ENCODE data around the gene CAPRIN1. TPM values are rescaled to one million over a fixed set of nuclear protein-coding genes. Genes with fewer than 3 reads are reported as not detected.
A peak's percentile ranks its signal among the peaks of the same experiment; 100 is the strongest.
"Not testable (repeated sequence)": the region's sequence is repeated elsewhere in the genome, so short reads cannot be mapped to it uniquely, and the experiment has no call there.

Gene CAPRIN1
- total RNA-seq, 1 experiment from 2014 or later, result 1,470 TPM

- H3K9me3 ChIP-seq (ENCODE audit: low read depth, low read length, poor library complexity, severe bottlenecking), result no peaks in the 10 kb centered on the region
- H3K36me3 ChIP-seq (ENCODE audit: insufficient read depth, low read length, poor library complexity, severe bottlenecking), result peaks cover 55% of the 10 kb centered on the region
- DNase-seq (ENCODE audit: low spot score), result peak; percentile 77
- H3K27me3 ChIP-seq (replicated peaks; ENCODE audit: insufficient read depth, low read depth, low read length, poor library complexity), result no peaks in the 10 kb centered on the region
- H3K27ac ChIP-seq (ENCODE audit: low read depth, low read length, poor library complexity, severe bottlenecking), result peak overlapping the region; percentile 99
- ChIA-PET POLR2A (ENCODE audit: low non-redundant PET) (interaction anchor here (0.6 to 1.0 kb wide), 3 partner anchors 12 to 231 kb away, joined by 5 to 11 read pairs (median 10); no protein-coding TSS in a partner anchor), CTCF (no interaction called here)
- intact Hi-C loops (cut with micrococcal nuclease; ENCODE audit: unreplicated experiment), result no loop called here
- H3K4me1 ChIP-seq (ENCODE audit: insufficient read depth, low read length, poor library complexity, severe bottlenecking), result peaks cover 61% of the 10 kb centered on the region
- H3K4me3 ChIP-seq (ENCODE audit: low read depth, low read length, poor library complexity, severe bottlenecking), result peak overlapping the region; percentile 71
- TF ChIP-seq EZH2 (IDR thresholded peaks at IDR 0.05; ENCODE audit: borderline replicate concordance, low read depth, low read length, poor library complexity, severe bottlenecking), result no peak
- no peak for TF ChIP-seq CTCF (conservative IDR thresholded peaks at IDR 0.05; ENCODE audit: low read depth, low read length)
- BruUV-seq (replicated peaks), result no TSS peak
These were observed 1.2 kb downstream of the CAPRIN1 start for GRCh38 chr11:34052608-34053160.

- peak; percentile 98 for DNase-seq (ENCODE audit: low spot score)
These were observed 1.7 kb downstream of the CAPRIN1 start for GRCh38 chr11:34053161-34053686.

GRCh38 chr11:34054351-34054750, 2.8 kb downstream of the CAPRIN1 start:
- DNase-seq (ENCODE audit: low spot score); H3K9me3 ChIP-seq (ENCODE audit: low read depth, low read length, poor library complexity, severe bottlenecking); BruUV-seq (replicated peaks); H3K27me3 ChIP-seq (replicated peaks; ENCODE audit: insufficient read depth, low read depth, low read length, poor library complexity); intact Hi-C loops (cut with micrococcal nuclease; ENCODE audit: unreplicated experiment); CTCF ChIA-PET: not testable (repeated sequence)
- Histone ChIP-seq H3K36me3 (ENCODE audit: insufficient read depth, low read length, poor library complexity, severe bottlenecking) (peaks cover 72% of the 10 kb centered on the region), H3K4me3 (ENCODE audit: low read depth, low read length, poor library complexity, severe bottlenecking) (peak overlapping the region; percentile 71), H3K27ac (ENCODE audit: low read depth, low read length, poor library complexity, severe bottlenecking) (peak overlapping the region; percentile 99), H3K4me1 (ENCODE audit: insufficient read depth, low read length, poor library complexity, severe bottlenecking) (peaks cover 58% of the 10 kb centered on the region)
- POLR2A ChIA-PET (ENCODE audit: low non-redundant PET), result interaction anchor here (0.7 kb wide), 1 partner anchor 178 kb away, joined by 5 read pairs; no protein-coding TSS in a partner anchor

More at GRCh38 chr11:34053161-34053686, 1.7 kb downstream of the CAPRIN1 start:
- CTCF ChIA-PET, result interaction anchor here (0.6 kb wide), 1 partner anchor 65 kb away, joined by 3 read pairs; no protein-coding TSS in a partner anchor
- intact Hi-C loops (cut with micrococcal nuclease; ENCODE audit: unreplicated experiment), result no loop called here
- no peak for TF ChIP-seq EZH2 (IDR thresholded peaks at IDR 0.05; ENCODE audit: borderline replicate concordance, low read depth, low read length, poor library complexity, severe bottlenecking)
- no peak for TF ChIP-seq CTCF (conservative IDR thresholded peaks at IDR 0.05; ENCODE audit: low read depth, low read length)
- Histone ChIP-seq H3K27me3 (replicated peaks; ENCODE audit: insufficient read depth, low read depth, low read length, poor library complexity) (no peaks in the 10 kb centered on the region), H3K4me3 (ENCODE audit: low read depth, low read length, poor library complexity, severe bottlenecking) (peak overlapping the region; percentile 71), H3K9me3 (ENCODE audit: low read depth, low read length, poor library complexity, severe bottlenecking) (no peaks in the 10 kb centered on the region), H3K27ac (ENCODE audit: low read depth, low read length, poor library complexity, severe bottlenecking) (peak overlapping the region; percentile 99), H3K36me3 (ENCODE audit: insufficient read depth, low read length, poor library complexity, severe bottlenecking) (peaks cover 60% of the 10 kb centered on the region), H3K4me1 (ENCODE audit: insufficient read depth, low read length, poor library complexity, severe bottlenecking) (peaks cover 60% of the 10 kb centered on the region)
- no TSS peak for BruUV-seq (replicated peaks)
- POLR2A ChIA-PET (ENCODE audit: low non-redundant PET), result interaction anchor here (0.6 to 1.0 kb wide), 2 partner anchors 11 to 15 kb away, joined by 5 to 11 read pairs; no protein-coding TSS in a partner anchor
